ENCODE results near the gene TDRD12.
"Not testable (repeated sequence)": the region's sequence is repeated elsewhere in the genome, so short reads cannot be mapped to it uniquely, and the experiment has no call there.

The TDRD12 gene

GRCh38 chr19:32829345-32829896 is 109.9 kb downstream of the TDRD12 start:
- no peak overlapping the region for H3K4me2 ChIP-seq (ENCODE audit: low read length)
- no peaks in the 10 kb centered on the region for H3K27me3 ChIP-seq (ENCODE audit: low read depth, low read length)
- no peak overlapping the region for H3K9ac ChIP-seq (ENCODE audit: low read length)
- no peaks in the 10 kb centered on the region for H4K20me1 ChIP-seq (ENCODE audit: insufficient read depth, low read length)
- TF ChIP-seq CTCF (IDR thresholded peaks at IDR 0.05; ENCODE audit: low read depth, low read length) (no peak), EZH2phosphoT487 (IDR thresholded peaks at IDR 0.05; ENCODE audit: low read depth) (no peak)
- no peak overlapping the region for H2AFZ ChIP-seq (ENCODE audit: low read depth, low read length)
- no peaks in the 10 kb centered on the region for H3K36me3 ChIP-seq (replicated peaks; ENCODE audit: low read depth, low read length)
- H3K9me3 ChIP-seq (ENCODE audit: insufficient read depth, low read length): no peaks in the 10 kb centered on the region
- H3K4me1 ChIP-seq (ENCODE audit: low read length): no peaks in the 10 kb centered on the region
- H3K4me3 ChIP-seq (ENCODE audit: low read length): no peak overlapping the region
- no peaks in the 10 kb centered on the region for H3K79me2 ChIP-seq (ENCODE audit: low read length)
- no peak overlapping the region for H3K27ac ChIP-seq (ENCODE audit: low read length)

- no peak overlapping the region for H3K4me3 ChIP-seq (ENCODE audit: low read length)
- H3K4me1 ChIP-seq (ENCODE audit: low read length): no peaks in the 10 kb centered on the region
- no peaks in the 10 kb centered on the region for H3K9me3 ChIP-seq (ENCODE audit: insufficient read depth, low read length)
- H3K27me3 ChIP-seq (ENCODE audit: low read depth, low read length): no peaks in the 10 kb centered on the region
- H3K27ac ChIP-seq (ENCODE audit: low read length): no peak overlapping the region
- no peak overlapping the region for H3K4me2 ChIP-seq (ENCODE audit: low read length)
- H3K79me2 ChIP-seq (ENCODE audit: low read length): no peaks in the 10 kb centered on the region
- no peaks in the 10 kb centered on the region for H3K36me3 ChIP-seq (replicated peaks; ENCODE audit: low read depth, low read length)
- H4K20me1 ChIP-seq (ENCODE audit: insufficient read depth, low read length): no peaks in the 10 kb centered on the region
- TF ChIP-seq CTCF (IDR thresholded peaks at IDR 0.05; ENCODE audit: low read depth, low read length): no peak
- TF ChIP-seq EZH2phosphoT487 (IDR thresholded peaks at IDR 0.05; ENCODE audit: low read depth): no peak
- no peak overlapping the region for H2AFZ ChIP-seq (ENCODE audit: low read depth, low read length)
- no peak overlapping the region for H3K9ac ChIP-seq (ENCODE audit: low read length)
Observed at GRCh38 chr19:32830231-32831014, 110.9 kb downstream of the TDRD12 start.

GRCh38 chr19:32831611-32832010 is 112.0 kb downstream of the TDRD12 start:
- no peak overlapping the region for H3K4me2 ChIP-seq (ENCODE audit: low read length)
- no peak overlapping the region for H3K9ac ChIP-seq (ENCODE audit: low read length)
- H3K9me3 ChIP-seq (ENCODE audit: insufficient read depth, low read length): no peaks in the 10 kb centered on the region
- no peak overlapping the region for H3K4me3 ChIP-seq (ENCODE audit: low read length)
- no peaks in the 10 kb centered on the region for H3K27me3 ChIP-seq (ENCODE audit: low read depth, low read length)
- H2AFZ ChIP-seq (ENCODE audit: low read depth, low read length): no peak overlapping the region
- no peak for TF ChIP-seq EZH2phosphoT487 (IDR thresholded peaks at IDR 0.05; ENCODE audit: low read depth)
- TF ChIP-seq CTCF (IDR thresholded peaks at IDR 0.05; ENCODE audit: low read depth, low read length): no peak
- H4K20me1 ChIP-seq (ENCODE audit: insufficient read depth, low read length): no peaks in the 10 kb centered on the region
- H3K4me1 ChIP-seq (ENCODE audit: low read length): no peaks in the 10 kb centered on the region
- no peak overlapping the region for H3K27ac ChIP-seq (ENCODE audit: low read length)
- H3K79me2 ChIP-seq (ENCODE audit: low read length): no peaks in the 10 kb centered on the region
- no peaks in the 10 kb centered on the region for H3K36me3 ChIP-seq (replicated peaks; ENCODE audit: low read depth, low read length)

- not testable (repeated sequence) for H3K27ac ChIP-seq (ENCODE audit: low read length); H3K4me3 ChIP-seq (ENCODE audit: low read length); H3K9ac ChIP-seq (ENCODE audit: low read length); H3K9me3 ChIP-seq (ENCODE audit: insufficient read depth, low read length); H3K4me2 ChIP-seq (ENCODE audit: low read length); H3K36me3 ChIP-seq (replicated peaks; ENCODE audit: low read depth, low read length); H3K4me1 ChIP-seq (ENCODE audit: low read length); H4K20me1 ChIP-seq (ENCODE audit: insufficient read depth, low read length); H2AFZ ChIP-seq (ENCODE audit: low read depth, low read length); H3K27me3 ChIP-seq (ENCODE audit: low read depth, low read length); H3K79me2 ChIP-seq (ENCODE audit: low read length)
Observed at GRCh38 chr19:32832094-32832493, 112.5 kb downstream of the TDRD12 start.

- not testable (repeated sequence) for H3K4me1 ChIP-seq (ENCODE audit: low read length); H3K9ac ChIP-seq (ENCODE audit: low read length); H4K20me1 ChIP-seq (ENCODE audit: insufficient read depth, low read length); H3K4me3 ChIP-seq (ENCODE audit: low read length); H3K9me3 ChIP-seq (ENCODE audit: insufficient read depth, low read length); H3K36me3 ChIP-seq (replicated peaks; ENCODE audit: low read depth, low read length); H3K79me2 ChIP-seq (ENCODE audit: low read length); H3K27me3 ChIP-seq (ENCODE audit: low read depth, low read length); H3K4me2 ChIP-seq (ENCODE audit: low read length); H2AFZ ChIP-seq (ENCODE audit: low read depth, low read length); H3K27ac ChIP-seq (ENCODE audit: low read length)
Observed at GRCh38 chr19:32832825-32833224, 113.3 kb downstream of the TDRD12 start.

GRCh38 chr19:32833388-32833787 is 113.8 kb downstream of the TDRD12 start:
- not testable (repeated sequence) for H3K36me3 ChIP-seq (replicated peaks; ENCODE audit: low read depth, low read length)

More at GRCh38 chr19:32833388-32833787, 113.8 kb downstream of the TDRD12 start:
- H3K4me3 ChIP-seq (ENCODE audit: low read length); H3K27ac ChIP-seq (ENCODE audit: low read length); H3K9me3 ChIP-seq (ENCODE audit: insufficient read depth, low read length); H2AFZ ChIP-seq (ENCODE audit: low read depth, low read length); H3K4me1 ChIP-seq (ENCODE audit: low read length); H3K27me3 ChIP-seq (ENCODE audit: low read depth, low read length); H3K9ac ChIP-seq (ENCODE audit: low read length); H3K4me2 ChIP-seq (ENCODE audit: low read length); H4K20me1 ChIP-seq (ENCODE audit: insufficient read depth, low read length); H3K79me2 ChIP-seq (ENCODE audit: low read length): not testable (repeated sequence)
